ENCODE data around the gene KEL. TPM values are rescaled to one million over a fixed set of nuclear protein-coding genes. Genes with fewer than 3 reads are reported as not detected.

The KEL gene
- 1 to 10 TPM in 1 of 5 experiments, under 1 TPM in 3, not detected in 1; 0.11 to 1.5 (median 0.33) TPM for total RNA-seq
- polyA plus RNA-seq: under 1 TPM in 1 of 2 donors, not detected in 1; 0.21 TPM
- not detected for total RNA-seq

- peaks cover 0 to 2% (median 0%) of the 10 kb centered on the region in 7 donors for H3K4me1 Mint-ChIP-seq
- ChIA-PET CTCF (no interaction called here), POLR2A (no interaction called here)
- no peak within 1 kb of the TSS for H3K4me3 Mint-ChIP-seq
- ATAC-seq (no peak), DNase-seq (no peak)
- no peaks in the 10 kb centered on the region for H3K36me3 ChIP-seq (ENCODE audit: control insufficient read depth in 2 of 3, insufficient read depth in 3 of 3, low read length in 3 of 3)
- intact Hi-C loops (cut with micrococcal nuclease): no loop called here
- H3K27me3 ChIP-seq (ENCODE audit: control insufficient read depth in 2 of 2, insufficient read depth in 2 of 2, low read length in 2 of 2): peaks cover 0 to 1% of the 10 kb centered on the region in 2 donors
- no peak within 1 kb of the TSS for H3K4me3 ChIP-seq (ENCODE audit: low read length)
- H3K9me3 ChIP-seq (ENCODE audit: control insufficient read depth in 2 of 3, low read length in 3 of 3): no peaks in the 10 kb centered on the region
- no peaks in the 10 kb centered on the region for H3K36me3 Mint-ChIP-seq
- no peaks in the 10 kb centered on the region for H3K4me1 ChIP-seq (ENCODE audit: control insufficient read depth in 2 of 2, insufficient read depth in 2 of 2, low read length in 2 of 2)
- peaks cover 0 to under 1% (median 0%) of the 10 kb centered on the region in 11 donors for H3K9me3 Mint-ChIP-seq
- H3K27ac ChIP-seq (ENCODE audit: low read depth, low read length): no peak within 1 kb of the TSS
- H3K27me3 Mint-ChIP-seq: peaks cover 20 to 37% (median 26%) of the 10 kb centered on the region in 5 donors
- H3K27ac Mint-ChIP-seq: no peak within 1 kb of the TSS
Observed at GRCh38 chr7:142961973-142962926, at the start of gene KEL. Gene KEL, minus strand, starts transcription at chr7:142962363. Its CDS starts 157 bp downstream, at chr7:142962206.

GRCh38 chr7:143008007-143008901 is 46.1 kb upstream of the KEL start:
- Histone ChIP-seq H3K9me3 (ENCODE audit: control insufficient read depth in 2 of 3, low read length in 3 of 3) (no peaks in the 10 kb centered on the region), H3K27me3 (ENCODE audit: control insufficient read depth in 2 of 2, insufficient read depth in 2 of 2, low read length in 2 of 2) (no peaks in the 10 kb centered on the region), H3K36me3 (ENCODE audit: control insufficient read depth in 2 of 3, insufficient read depth in 3 of 3, low read length in 3 of 3) (no peaks in the 10 kb centered on the region), H3K4me3 (ENCODE audit: low read length) (no peak overlapping the region), H3K4me1 (ENCODE audit: control insufficient read depth in 2 of 2, insufficient read depth in 2 of 2, low read length in 2 of 2) (no peaks in the 10 kb centered on the region), H3K27ac (ENCODE audit: low read depth, low read length) (no peak overlapping the region)
- ChIA-PET POLR2A (interaction anchor here (1.1 kb wide), 1 partner anchor 204 kb away, joined by 3 read pairs; no protein-coding TSS in a partner anchor), CTCF (interaction anchor here (0.6 to 3.1 kb wide), 10 partner anchors 10 to 894 kb away, joined by 3 to 35 read pairs (median 5); no protein-coding TSS in a partner anchor)
- peaks cover 0 to 2% (median 0%) of the 10 kb centered on the region in 11 donors for H3K9me3 Mint-ChIP-seq
- DNase-seq (peak; percentile 57 to 85 (median 75)), ATAC-seq (peak; percentile 98)
- peaks cover 3 to 8% (median 5%) of the 10 kb centered on the region in 7 donors for H3K4me1 Mint-ChIP-seq
- peak overlapping the region in 1 of 9 donors; percentile 56 for H3K27ac Mint-ChIP-seq
- H3K36me3 Mint-ChIP-seq: peaks cover 0 to 1% (median 0%) of the 10 kb centered on the region in 5 donors
- intact Hi-C loops (cut with micrococcal nuclease): loop anchor here (1.0 to 10.0 kb wide), 8 partner anchors 154 to 623 kb away; partner anchors contain the start of gene EPHA1 (in 1 of the 2)
- no peak overlapping the region for H3K4me3 Mint-ChIP-seq
- H3K27me3 Mint-ChIP-seq: peaks cover 0 to 24% (median 4%) of the 10 kb centered on the region in 5 donors

GRCh38 chr7:143005632-143006260 is 43.6 kb upstream of the KEL start:
- no peaks in the 10 kb centered on the region for H3K4me1 ChIP-seq (ENCODE audit: control insufficient read depth in 2 of 2, insufficient read depth in 2 of 2, low read length in 2 of 2)
- H3K4me1 Mint-ChIP-seq: peaks cover 5 to 14% (median 8%) of the 10 kb centered on the region in 7 donors
- H3K27ac Mint-ChIP-seq: no peak overlapping the region
- peaks cover 0 to 8% (median 0%) of the 10 kb centered on the region in 11 donors for H3K9me3 Mint-ChIP-seq
- H3K9me3 ChIP-seq (ENCODE audit: control insufficient read depth in 2 of 3, low read length in 3 of 3): no peaks in the 10 kb centered on the region
- ChIA-PET CTCF (interaction anchor here (0.6 to 6.8 kb wide), 10 partner anchors 11 to 682 kb away, joined by 3 to 57 read pairs (median 5); partner anchors contain the start of gene EPHB6), POLR2A (no interaction called here)
- intact Hi-C loops (cut with micrococcal nuclease): loop anchor here (5.0 to 10.0 kb wide), 5 partner anchors 302 to 621 kb away; partner anchors contain the start of gene EPHA1 (in 1 of the 2)
- ATAC-seq (no peak), DNase-seq (no peak)
- peaks cover 0 to 23% (median 0%) of the 10 kb centered on the region in 5 donors for H3K27me3 Mint-ChIP-seq
- H3K36me3 ChIP-seq (ENCODE audit: control insufficient read depth in 2 of 3, insufficient read depth in 3 of 3, low read length in 3 of 3): no peaks in the 10 kb centered on the region
- no peak overlapping the region for H3K4me3 ChIP-seq (ENCODE audit: low read length)
- H3K27ac ChIP-seq (ENCODE audit: low read depth, low read length): no peak overlapping the region
- peaks cover 0 to 2% (median 0%) of the 10 kb centered on the region in 5 donors for H3K36me3 Mint-ChIP-seq
- H3K27me3 ChIP-seq (ENCODE audit: control insufficient read depth in 2 of 2, insufficient read depth in 2 of 2, low read length in 2 of 2): no peaks in the 10 kb centered on the region
- H3K4me3 Mint-ChIP-seq: no peak overlapping the region

- ATAC-seq (peak; percentile 85), DNase-seq (peak in 7 of 9 donors; percentile 43 to 74 (median 67))
- intact Hi-C loops (cut with micrococcal nuclease): loop anchor here (1.0 to 10.0 kb wide), 21 partner anchors 121 to 1026 kb away; no protein-coding TSS in a partner anchor
- H3K27me3 Mint-ChIP-seq: peaks cover 0 to 26% (median 0%) of the 10 kb centered on the region in 5 donors
- H3K27ac ChIP-seq (ENCODE audit: low read depth, low read length): no peak overlapping the region
- H3K27ac Mint-ChIP-seq: peak overlapping the region in 4 of 9 donors; percentile 26 to 83 (median 56)
- H3K27me3 ChIP-seq (ENCODE audit: control insufficient read depth in 2 of 2, insufficient read depth in 2 of 2, low read length in 2 of 2): no peaks in the 10 kb centered on the region
- H3K4me3 ChIP-seq (ENCODE audit: low read length): peak overlapping the region; percentile 30
- POLR2A ChIA-PET: interaction anchor here (0.9 to 1.6 kb wide), 4 partner anchors 190 to 565 kb away, joined by 3 to 4 read pairs (median 4); no protein-coding TSS in a partner anchor
- peaks cover 0 to 2% (median 0%) of the 10 kb centered on the region in 5 donors for H3K36me3 Mint-ChIP-seq
- H3K9me3 ChIP-seq (ENCODE audit: control insufficient read depth in 2 of 3, low read length in 3 of 3): no peaks in the 10 kb centered on the region
- no peaks in the 10 kb centered on the region for H3K4me1 ChIP-seq (ENCODE audit: control insufficient read depth in 2 of 2, insufficient read depth in 2 of 2, low read length in 2 of 2)
- CTCF ChIA-PET: interaction anchor here (0.5 to 6.8 kb wide), 21 partner anchors 8 to 1028 kb away, joined by 3 to 57 read pairs (median 5); partner anchors contain the start of gene EPHB6
- peaks cover 5 to 14% (median 8%) of the 10 kb centered on the region in 7 donors for H3K4me1 Mint-ChIP-seq
- H3K36me3 ChIP-seq (ENCODE audit: control insufficient read depth in 2 of 3, insufficient read depth in 3 of 3, low read length in 3 of 3): no peaks in the 10 kb centered on the region
- peak overlapping the region; percentile 62 to 91 (median 86) for H3K4me3 Mint-ChIP-seq
- H3K9me3 Mint-ChIP-seq: peaks cover 0 to 8% (median 0%) of the 10 kb centered on the region in 11 donors
Observed at GRCh38 chr7:143003393-143004051, 41.4 kb upstream of the KEL start.

GRCh38 chr7:143002898-143003297 is 40.7 kb upstream of the KEL start:
- H3K9me3 Mint-ChIP-seq: peaks cover 0 to 8% (median 0%) of the 10 kb centered on the region in 11 donors
- Histone ChIP-seq H3K4me3 (ENCODE audit: low read length) (peak overlapping the region; percentile 30), H3K9me3 (ENCODE audit: control insufficient read depth in 2 of 3, low read length in 3 of 3) (no peaks in the 10 kb centered on the region), H3K27me3 (ENCODE audit: control insufficient read depth in 2 of 2, insufficient read depth in 2 of 2, low read length in 2 of 2) (no peaks in the 10 kb centered on the region), H3K36me3 (ENCODE audit: control insufficient read depth in 2 of 3, insufficient read depth in 3 of 3, low read length in 3 of 3) (no peaks in the 10 kb centered on the region), H3K4me1 (ENCODE audit: control insufficient read depth in 2 of 2, insufficient read depth in 2 of 2, low read length in 2 of 2) (no peaks in the 10 kb centered on the region), H3K27ac (ENCODE audit: low read depth, low read length) (no peak overlapping the region)
- H3K27me3 Mint-ChIP-seq: peaks cover 0 to 24% (median 0%) of the 10 kb centered on the region in 5 donors
- DNase-seq (no peak), ATAC-seq (no peak)
- POLR2A ChIA-PET: interaction anchor here (0.9 to 1.6 kb wide), 4 partner anchors 189 to 564 kb away, joined by 3 to 4 read pairs (median 4); no protein-coding TSS in a partner anchor
- H3K4me3 Mint-ChIP-seq: peak overlapping the region; percentile 62 to 91 (median 86)
- peaks cover 0 to 2% (median 0%) of the 10 kb centered on the region in 5 donors for H3K36me3 Mint-ChIP-seq
- CTCF ChIA-PET: interaction anchor here (0.6 to 6.8 kb wide), 18 partner anchors 9 to 1027 kb away, joined by 3 to 57 read pairs (median 6); partner anchors contain the start of gene EPHB6
- H3K4me1 Mint-ChIP-seq: peaks cover 5 to 11% (median 8%) of the 10 kb centered on the region in 7 donors
- peak overlapping the region in 2 of 9 donors; percentile 26 to 82 for H3K27ac Mint-ChIP-seq
- intact Hi-C loops (cut with micrococcal nuclease): loop anchor here (1.0 to 10.0 kb wide), 22 partner anchors 121 to 1026 kb away; no protein-coding TSS in a partner anchor
